Measurements from ENCODE around the gene OPCML. TPM values are rescaled to one million over a fixed set of nuclear protein-coding genes. Genes with fewer than 3 reads are reported as not detected.

Gene OPCML
- total RNA-seq, 1 experiment from 2014 or later, result not detected

DNA sequence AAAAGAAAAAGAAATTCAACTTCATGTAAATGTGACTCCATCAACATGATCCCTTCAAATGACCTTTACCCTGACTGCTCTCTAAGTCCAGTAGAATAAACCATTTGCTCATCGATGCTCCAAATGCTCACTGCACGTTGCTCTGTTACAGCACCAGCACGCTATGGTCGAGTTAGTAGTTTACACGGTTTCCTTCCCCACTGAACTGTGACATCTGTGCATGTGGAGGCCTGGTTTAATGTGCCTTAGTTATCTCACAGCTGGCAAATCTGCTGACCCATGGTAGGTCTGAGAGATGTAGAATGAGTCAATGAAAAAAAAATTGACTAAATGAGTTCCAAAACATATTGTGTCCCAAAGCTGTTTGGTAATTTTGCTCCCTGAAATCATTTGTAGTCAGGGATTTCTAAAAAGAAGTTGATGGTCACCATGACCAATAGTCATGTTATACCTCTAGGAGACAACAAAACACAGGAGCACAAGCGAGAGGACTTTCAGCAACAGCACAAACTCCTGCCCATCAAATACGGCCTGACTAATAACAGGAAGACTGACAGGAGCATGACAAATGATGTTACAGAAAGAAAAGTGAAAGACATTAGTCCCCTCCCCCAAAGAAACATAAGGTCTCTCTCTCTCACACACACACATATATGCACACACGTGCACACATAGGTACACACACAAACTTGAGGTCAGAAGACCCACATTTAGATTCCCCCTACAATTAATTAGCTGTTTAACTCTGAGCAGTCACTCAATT, 624.5 kb downstream of the OPCML start:
- no peak for DNase-seq (ENCODE audit: low read depth)

DNA sequence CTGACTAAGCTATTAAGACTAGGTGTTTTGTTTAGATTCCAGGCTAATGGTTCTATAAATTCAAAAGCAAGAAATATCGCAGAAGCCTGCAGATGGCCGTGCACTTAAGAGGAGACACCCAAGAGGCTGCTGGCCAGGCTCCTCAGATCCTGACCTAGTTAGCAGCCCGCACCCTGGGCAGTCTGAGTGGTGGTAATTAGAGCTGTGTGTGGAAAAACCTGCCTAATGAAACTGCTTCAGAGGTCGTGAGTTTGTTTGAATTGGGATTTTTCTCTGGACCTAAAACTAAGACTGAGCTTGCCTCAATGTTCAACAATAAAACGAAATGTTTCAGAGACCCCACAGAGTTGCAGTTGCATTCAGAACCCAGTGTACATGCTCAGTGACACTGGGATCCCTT, 627.7 kb downstream of the OPCML start:
- DNase-seq (ENCODE audit: low read depth), result no peak

DNA sequence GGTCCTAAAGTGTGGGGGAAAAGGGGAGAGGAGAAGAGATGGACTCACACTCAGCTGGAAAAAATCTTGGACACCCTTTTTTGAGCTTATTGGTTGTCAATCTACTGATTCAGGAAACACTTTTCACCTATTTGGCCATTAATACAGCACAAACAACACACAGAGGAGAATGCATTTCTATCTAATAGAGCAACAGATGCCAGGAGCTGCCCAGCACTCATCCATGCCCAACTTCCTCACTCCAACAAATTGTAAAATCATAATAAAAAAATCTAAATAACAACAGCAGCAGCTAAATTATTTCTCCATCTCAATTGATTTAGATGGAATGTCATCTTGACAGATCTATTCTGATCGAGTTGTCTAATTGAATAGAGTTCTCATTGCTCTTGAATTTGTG, 628.2 kb downstream of the OPCML start:
- no peak for DNase-seq (ENCODE audit: low read depth)

DNA sequence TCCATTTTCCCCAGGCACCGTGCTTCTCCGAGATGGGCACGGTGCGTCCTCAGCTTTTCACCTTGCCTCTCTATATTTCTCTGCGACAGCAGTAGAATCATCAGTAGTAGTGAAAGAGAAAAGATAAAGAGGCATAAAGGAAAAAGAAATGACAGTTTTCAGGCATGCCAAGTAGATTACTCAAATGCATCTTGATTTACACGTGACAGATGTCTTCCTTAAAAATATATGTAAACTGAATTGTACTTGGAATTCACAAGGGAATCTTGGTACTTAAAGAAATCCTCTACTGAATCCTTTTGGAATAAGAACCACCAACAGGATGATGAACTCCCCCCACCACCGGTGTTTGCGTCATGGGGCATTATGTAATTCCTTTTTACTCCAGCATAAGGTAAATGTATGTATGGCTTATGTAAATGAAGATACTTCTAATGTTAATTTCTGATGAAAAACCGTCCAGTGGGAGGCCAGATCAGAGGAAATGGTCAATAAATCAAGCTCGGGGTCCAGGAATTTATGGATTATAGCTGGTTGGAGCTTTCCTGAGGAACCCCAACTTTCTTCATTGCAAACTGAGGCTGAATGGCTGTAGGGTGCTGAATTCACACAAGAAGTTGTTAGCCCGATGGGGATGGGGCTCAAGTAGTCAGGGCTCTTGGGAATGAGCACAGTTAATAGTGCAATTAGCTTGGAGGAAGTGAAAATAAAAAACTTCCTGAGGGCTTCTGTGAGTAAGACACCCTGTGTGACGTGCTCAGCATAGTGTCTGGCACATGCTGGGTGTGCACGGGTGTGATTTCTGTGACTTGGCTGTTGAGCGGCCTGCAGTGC, 630.4 kb downstream of the OPCML start:
- DNase-seq (ENCODE audit: low read depth), result no peak

DNA sequence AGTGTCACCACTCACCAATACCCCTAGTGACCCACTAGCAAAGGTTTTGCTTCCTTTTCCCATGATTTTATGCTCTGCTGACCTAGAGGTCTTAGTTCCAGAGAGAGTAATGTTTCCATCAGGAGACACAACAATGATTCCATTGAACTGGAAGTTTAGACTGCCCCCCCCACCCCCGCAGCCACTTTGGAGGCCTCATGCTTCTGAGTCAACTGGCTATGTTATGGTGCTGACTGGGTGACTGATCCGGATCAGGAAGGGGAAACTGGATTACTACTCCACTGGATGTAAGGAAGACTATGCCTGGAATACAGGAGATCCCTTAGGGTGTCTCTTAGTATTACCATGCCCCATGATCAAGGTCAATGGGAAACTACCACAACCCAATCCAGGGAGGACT, 633.6 kb downstream of the OPCML start:
- no peak for DNase-seq (ENCODE audit: low read depth)

DNA sequence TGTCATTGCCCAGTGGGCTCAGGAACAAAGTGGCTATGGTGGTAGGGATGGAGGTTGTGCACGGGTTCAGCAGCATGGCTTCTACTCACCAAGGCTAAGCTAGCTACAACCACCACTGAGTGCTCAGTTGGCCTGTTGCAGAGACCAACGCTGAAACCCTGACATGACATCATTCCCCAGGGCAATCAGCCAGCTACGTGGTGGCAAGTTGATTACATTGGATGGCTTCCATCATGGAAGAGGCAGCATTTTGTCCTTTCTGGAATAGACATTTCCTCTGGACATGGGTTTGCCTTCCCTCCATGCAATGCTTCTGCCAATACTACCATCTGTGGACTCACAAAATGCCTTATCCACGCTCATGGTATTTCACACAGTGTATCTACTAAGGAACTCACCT, 634.3 kb downstream of the OPCML start:
- DNase-seq (ENCODE audit: low read depth), result peak; percentile 2

DNA sequence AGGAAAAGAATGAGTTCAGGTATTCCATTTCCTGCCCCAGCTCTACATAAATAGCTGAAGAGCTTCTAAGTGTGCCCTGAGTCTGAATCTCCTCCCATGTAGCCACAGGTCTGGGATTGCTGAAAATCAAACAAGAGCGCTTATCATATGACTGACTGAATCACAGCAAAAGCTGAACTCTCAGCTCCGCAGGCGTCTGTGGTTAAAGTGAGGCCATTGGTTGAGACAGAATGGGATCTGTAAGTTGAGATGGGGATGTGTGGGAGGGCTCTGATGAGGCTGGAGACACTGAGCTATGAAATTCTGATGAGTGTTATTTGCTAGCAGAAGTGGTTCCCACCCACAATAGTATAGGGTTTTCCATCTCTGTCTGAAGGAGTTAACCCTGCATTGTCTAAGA, 637.0 kb downstream of the OPCML start:
- DNase-seq (ENCODE audit: low read depth), result peak; percentile 49

DNA sequence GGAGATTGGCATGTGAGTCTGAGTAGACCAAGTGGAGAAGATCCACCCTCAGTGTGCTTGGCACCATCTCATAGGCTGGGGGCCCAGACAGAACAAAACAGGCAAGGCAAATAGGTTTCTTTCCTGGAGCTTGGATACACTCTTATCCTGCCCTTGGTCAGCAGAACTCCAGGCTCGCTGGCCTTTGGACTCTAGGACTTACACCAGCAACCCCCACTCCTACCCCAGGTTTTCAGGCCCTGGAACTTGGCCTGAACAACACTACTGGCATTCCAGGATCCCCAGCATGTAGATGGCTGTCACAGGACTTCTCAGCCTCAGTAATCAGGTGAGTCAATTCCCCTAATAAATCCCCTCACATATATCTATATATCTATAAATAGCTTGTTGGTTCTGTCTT, 637.7 kb downstream of the OPCML start:
- DNase-seq (ENCODE audit: low read depth), result no peak

DNA sequence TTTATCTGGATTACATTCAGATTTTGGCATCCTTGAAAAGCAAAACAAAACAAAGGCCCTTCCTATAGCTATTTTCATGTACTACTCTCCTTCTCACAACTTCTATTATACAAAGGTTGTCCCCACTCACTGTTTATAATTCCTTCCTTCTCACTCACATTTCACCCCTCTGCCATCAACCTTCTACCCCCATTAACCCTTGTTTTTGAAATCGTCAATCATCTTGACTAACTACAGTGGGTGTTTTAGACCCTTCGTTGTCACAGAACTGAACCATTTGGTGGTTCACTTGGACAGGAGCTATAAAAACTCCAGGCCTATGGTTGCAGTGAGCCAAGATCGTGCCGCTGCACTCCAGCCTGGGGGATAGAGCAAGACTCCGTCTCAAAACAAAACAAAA, 639.4 kb downstream of the OPCML start:
- DNase-seq (ENCODE audit: low read depth), result no peak

DNA sequence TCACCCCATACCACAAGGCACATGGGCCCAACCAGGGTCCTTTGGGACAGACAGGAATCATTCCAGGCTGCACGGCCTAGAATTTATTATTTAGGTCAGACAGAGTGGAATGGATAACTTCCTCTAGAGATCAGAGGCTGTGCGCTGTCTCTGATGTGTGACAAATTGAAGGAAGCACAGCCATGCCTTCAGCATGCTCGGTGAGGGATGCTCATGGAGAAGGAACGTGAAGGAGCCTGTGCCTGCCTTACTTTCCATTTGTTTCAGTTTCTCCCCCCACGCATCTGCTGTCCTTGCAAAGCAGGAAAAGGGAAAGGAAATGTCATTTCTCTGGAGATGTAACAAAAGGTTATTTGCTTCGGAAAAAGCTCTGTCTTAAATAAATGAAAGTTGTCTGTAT, 644.1 kb downstream of the OPCML start:
- no peak for DNase-seq (ENCODE audit: low read depth)

DNA sequence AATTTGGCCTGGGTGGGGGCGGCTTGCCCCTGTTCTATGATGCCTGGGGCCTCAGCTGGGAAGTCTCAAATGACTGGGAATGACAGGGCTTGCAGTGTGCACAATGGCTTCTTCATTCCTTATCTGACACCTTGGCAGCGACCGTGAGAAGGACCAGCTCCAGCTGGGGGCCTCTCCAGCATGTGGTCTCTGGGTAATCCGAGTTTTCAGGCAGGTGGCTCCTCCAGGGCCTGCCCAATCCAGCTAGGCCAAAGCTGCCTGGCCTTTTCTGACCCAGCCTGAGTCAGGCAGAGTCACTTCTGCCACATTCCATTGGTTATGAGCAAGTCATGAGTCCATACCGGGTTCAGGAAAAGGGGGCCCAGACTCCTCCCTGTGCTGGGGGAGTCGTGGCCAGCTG, 646.0 kb downstream of the OPCML start:
- peak; percentile 54 for DNase-seq (ENCODE audit: low read depth)

DNA sequence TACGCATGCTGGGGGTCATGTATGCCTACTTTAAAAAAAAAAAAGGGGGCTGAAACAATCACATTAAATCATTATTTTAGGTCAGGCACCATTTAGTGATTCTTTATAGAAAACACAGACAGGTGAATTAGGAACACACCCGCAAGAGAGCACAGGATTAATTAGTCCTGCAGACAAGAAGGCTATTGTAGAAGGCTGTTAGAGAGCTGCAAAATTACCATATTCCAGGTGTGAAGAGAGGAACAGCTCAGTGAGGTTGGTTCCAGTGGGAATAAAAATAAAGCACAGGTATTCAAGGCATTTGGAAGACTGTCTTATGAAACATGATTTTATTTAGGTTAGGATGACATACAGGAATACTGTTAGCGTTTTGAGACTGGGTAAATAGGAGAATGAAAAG, 649.1 kb downstream of the OPCML start:
- DNase-seq (ENCODE audit: low read depth), result no peak

DNA sequence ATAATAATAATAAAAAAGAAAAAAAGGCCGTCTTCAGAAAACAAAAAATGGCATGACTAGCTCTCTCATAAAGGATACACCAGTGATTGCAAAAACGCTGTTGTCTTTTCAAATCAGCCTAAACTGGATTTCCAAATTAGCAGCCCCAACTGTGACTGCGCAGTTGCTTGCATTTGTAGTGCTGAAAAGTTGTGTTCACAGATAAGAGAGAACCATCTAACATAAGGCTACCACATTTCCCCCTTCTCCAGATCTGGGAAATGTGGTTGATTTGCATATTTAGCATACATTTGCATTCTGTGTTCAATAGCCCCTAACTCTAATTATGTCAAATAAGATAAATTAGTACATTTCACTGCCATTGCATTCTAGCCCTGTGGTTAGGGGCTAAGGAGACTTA, 650.7 kb downstream of the OPCML start:
- no peak for DNase-seq (ENCODE audit: low read depth)

DNA sequence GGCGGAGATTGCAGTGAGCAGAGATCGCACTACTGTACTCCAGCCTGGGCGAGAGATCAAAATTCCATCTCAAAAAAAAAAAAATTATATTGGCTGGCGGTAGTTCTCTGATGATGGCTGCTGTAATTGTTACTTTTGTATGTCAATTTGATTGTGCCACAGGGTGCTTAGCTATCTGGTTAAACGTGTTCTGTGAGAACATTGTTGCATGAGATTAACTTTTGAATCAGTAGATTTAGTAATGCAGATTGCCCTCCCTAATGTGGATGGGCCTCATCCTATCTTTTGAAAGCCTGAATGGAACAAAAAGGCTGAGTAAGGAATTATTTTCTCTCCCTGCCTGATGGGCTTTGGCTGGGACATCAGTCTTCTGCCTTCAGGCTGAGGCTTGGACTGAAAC, 654.2 kb downstream of the OPCML start:
- DNase-seq (ENCODE audit: low read depth), result no peak

DNA sequence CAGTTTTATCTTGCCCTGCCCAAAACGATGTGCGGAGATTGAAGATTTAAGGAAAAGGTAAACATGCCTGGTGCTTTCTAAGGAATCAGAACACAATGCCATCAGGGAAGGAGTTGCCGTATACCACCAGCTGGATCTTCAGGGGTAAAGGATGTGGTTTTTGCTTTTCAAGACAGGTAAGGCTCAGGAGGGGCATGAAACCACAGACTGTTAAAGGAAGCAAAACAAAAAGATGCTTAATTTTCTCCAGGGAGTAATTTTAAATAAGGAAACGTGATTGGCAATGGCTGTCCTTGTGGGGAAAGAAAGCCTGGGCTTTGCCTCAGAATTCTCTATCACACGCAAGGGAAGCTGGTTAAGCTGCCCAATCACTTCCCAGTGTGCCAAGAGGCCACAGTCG, 655.6 kb downstream of the OPCML start:
- no peak for DNase-seq (ENCODE audit: low read depth)

DNA sequence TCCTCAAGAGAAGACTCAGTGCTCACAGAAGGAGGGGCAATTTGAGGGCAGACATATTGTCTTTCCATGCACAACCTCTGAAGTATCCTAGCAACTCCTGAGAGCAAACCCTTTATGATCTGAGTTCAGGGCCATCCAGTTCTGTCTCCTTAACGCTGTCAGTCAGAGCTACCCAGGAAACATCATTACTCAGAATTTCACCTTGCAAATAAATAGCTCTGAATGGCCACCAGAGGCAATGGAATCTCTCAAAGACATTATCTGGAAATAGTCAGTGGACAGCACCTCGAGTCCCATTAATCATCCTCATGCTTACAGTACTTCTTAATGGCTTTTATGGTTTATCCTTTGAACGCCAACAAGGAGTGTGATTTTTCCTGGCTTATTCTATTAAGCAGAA, 656.1 kb downstream of the OPCML start:
- DNase-seq (ENCODE audit: low read depth), result no peak

DNA sequence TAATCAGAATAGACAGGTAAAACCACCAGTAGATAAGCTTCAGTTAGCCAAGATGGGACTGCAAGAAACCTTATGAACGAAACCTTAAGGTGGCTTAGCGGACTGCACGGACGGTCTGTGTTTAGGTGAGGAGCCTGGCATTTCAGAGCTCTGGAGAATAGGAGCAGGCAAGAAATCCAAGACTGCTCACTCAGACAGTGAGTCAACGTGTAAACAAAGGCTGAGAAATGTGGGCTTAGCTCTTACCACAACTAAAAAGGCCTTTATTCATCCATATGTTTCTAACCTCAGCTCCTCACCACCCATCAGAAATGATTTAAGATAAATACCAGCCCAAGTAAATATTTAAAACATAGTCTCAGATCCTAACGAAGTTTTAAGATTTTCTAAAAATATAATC, 657.7 kb downstream of the OPCML start:
- peak; percentile 38 for DNase-seq (ENCODE audit: low read depth)

DNA sequence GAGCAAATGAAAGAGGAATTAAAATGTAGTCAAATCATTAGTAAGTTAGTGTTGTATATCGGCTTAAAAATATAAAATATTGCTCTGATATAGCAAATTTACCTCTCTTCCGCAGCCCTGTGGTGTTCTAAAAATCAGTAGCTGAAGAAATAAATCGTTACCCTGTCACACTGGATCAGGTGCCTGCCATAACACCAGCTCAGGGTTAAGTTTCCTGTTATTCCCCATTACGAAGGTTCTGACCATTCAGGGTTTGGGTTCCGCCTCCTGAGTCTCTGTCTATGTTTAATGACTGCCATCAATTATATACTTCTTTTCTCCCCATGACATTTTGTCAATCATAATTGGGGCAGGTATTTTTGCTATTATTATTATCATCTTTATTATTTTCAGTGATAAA, 658.5 kb downstream of the OPCML start:
- no peak for DNase-seq (ENCODE audit: low read depth)

DNA sequence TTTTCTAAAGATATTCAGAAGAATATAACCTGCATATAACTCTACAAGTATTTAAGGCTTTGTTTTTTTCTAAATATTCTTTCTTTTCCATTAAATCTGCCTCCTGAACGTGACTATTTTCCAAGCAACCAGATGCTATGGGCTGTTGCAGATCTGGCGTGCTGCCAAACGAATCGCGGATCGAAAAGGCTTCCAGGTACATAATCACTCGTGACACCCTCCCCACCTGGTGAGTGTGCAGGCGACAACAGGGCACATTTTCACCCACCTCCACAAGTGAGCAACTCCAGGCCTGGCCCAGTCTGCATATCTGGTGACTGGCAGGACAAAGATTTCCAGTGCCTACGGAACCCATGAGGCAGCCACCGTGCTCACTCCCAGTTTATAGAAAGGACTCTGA, 660.1 kb downstream of the OPCML start:
- no peak for DNase-seq (ENCODE audit: low read depth)

DNA sequence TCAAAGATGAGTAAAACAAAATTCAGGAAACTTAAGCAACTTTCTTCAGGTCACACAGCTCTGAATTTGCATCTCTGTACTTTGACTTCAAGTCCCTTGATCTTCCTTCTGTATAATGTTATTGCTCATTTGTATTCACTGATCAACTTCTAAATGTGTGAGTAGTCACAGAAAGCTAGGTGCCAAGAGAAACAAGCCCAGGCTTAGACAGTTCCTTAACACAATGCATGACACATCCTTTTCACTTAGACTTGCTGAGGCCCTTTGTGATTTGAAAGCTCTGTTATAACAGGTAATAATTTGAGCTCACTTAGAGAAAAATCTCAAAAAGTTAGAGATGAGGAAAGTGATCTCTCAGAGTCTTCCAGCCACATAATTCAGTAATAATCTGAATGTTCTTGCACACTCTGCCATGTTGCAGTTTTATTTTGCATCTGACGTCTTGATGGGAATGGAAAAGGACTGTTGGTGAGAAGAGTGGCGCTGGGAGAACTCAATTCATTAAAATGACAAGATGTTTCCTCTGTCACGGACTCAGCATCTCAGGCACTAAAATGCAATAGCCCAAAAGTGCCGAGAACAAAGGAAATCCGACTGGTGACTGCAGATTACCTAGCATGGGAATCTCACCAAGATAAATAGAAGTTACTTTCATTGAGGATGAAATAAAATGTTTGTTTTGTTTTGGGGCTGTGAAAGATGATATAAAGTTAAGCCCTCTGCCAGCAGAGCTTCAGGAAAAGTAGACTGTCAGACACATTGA, 665.3 kb downstream of the OPCML start:
- DNase-seq (ENCODE audit: low read depth), result peak; percentile 4

DNA sequence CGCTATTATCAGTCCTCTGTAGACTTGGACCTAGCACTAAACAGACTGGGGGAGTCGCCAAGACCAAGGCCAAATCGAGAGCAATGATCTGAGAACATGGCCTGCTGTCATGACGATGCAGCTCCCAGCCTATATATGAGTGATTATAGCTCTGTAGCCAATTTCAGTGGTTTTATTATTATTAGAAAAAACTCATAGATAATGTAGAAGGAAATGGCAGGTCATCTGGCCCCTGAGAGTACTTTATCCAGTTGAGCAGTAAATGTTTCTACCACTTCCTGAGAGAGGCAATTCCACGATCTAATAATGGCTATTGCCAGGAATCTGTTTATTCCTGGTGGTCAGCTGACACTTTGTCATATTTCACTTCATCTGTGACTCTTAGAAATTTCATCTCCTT, 666.7 kb downstream of the OPCML start:
- no peak for DNase-seq (ENCODE audit: low read depth)

DNA sequence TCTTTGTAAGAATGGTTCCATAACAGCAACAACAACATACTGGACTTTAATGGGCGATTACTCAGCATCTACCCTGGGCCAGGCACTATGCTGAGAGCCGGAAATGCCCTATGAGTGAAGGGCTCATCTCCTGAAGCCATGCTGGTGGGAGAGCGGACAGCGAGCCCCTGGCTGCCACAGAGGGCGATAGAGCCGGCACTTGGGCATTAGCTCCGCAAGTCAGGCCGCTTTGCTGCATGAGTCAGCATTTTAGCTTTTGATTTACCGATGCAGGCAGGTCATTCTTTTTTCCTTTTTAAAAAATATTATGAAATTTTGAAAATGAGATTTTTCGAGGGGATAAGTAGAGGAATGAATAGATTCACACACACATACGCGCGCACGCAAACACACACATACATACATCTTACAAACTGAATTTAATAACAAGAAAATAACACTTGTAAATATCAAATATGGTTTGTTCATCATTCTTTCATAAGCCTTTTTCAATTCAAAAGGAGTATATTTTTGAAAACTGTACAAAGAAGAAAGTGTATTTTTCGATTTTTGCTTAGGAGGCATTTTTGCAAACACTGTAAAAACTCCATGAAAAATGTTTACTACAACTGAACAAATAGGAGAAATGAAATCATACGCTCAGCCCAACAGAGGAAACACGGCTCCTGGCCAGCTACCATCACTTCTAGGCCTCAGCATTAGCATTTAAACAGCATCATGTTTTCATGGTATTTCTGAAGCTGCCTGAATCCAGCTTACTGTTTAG, 667.3 kb downstream of the OPCML start:
- no peak for DNase-seq (ENCODE audit: low read depth)

All from LHCN-M2 (cell line).